Measurements from ENCODE around the gene CEP70. TPM values are rescaled to one million over a fixed set of nuclear protein-coding genes. Genes with fewer than 3 reads are reported as not detected.

The CEP70 gene
- total and polyA plus RNA-seq, 10 of the 15 experiments (the other 5 are each of a cell fraction or from before 2014, with no cell fraction given) = 1.4 to 9.3 (median 2.2) TPM

DNA sequence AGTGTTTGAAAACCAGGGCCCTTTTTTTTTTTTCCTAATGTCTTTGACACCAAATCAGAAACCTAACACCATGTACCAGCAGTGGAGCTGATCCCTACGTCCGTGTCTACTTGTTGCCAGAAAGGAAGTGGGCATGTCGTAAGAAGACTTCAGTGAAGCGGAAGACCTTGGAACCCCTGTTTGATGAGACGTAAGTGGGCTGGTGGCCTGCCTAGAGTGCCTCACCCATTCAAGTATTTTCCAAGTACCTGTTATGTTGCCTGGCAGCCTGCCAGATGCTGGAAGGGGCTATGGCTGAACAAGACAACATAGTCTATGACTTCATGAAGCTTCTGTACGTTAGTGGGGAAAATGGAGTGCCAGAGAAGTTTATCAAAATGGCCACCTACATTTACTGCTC, 119.9 kb downstream of the CEP70 start:
- Histone ChIP-seq H3K4me2 (ENCODE audit: control insufficient read depth, insufficient read depth) (no peak overlapping the region), H3K4me1 (ENCODE audit: control insufficient read depth, insufficient read depth, low read length) (no peaks in the 10 kb centered on the region), H4K20me1 (ENCODE audit: control insufficient read depth, insufficient read depth) (no peaks in the 10 kb centered on the region), H2AFZ (ENCODE audit: control insufficient read depth, low read depth, low read length) (no peak overlapping the region), H3K9ac (ENCODE audit: control insufficient read depth, insufficient read depth, low read length) (no peak overlapping the region), H3K9me3 (replicated peaks; ENCODE audit: control insufficient read depth, insufficient read depth, low read length) (no peaks in the 10 kb centered on the region), H3K4me3 (no peak overlapping the region), H3K36me3 (ENCODE audit: control insufficient read depth in 2 of 2, insufficient read depth in 2 of 2, low read length in 1 of 2) (no peaks in the 10 kb centered on the region), H3K27me3 (replicated peaks in 1 of 2; ENCODE audit: control insufficient read depth in 2 of 2, insufficient read depth in 2 of 2, low read length in 1 of 2) (peaks cover 0 to 2% of the 10 kb centered on the region in 2 experiments; a peak in 2 of 4 replicates), H3K79me2 (ENCODE audit: control insufficient read depth, insufficient read depth, low read length) (no peaks in the 10 kb centered on the region), H3K27ac (ENCODE audit: control insufficient read depth, insufficient read depth) (no peak overlapping the region)
- CTCF ChIA-PET = interaction anchor here (0.5 to 1.5 kb wide), 4 partner anchors 24 to 460 kb away, joined by 3 to 6 read pairs (median 4); no protein-coding TSS in a partner anchor
- RAD21 ChIA-PET (ENCODE audit: unreplicated experiment) = no interaction called here
- no peak for DNase-seq (ENCODE audit: low read depth, low spot score)
- no TSS peak for BruUV-seq (replicated peaks)
- TF ChIP-seq FOXK2 (IDR thresholded peaks at IDR 0.05) (no peak), IRF4 (IDR thresholded peaks at IDR 0.05; ENCODE audit: low read depth, low read length) (no peak), SPI1 (IDR thresholded peaks at IDR 0.05; ENCODE audit: borderline replicate concordance, insufficient read depth, low read depth, low read length) (no peak), ZNF687 (IDR thresholded peaks at IDR 0.05) (no peak), SMAD5 (IDR thresholded peaks at IDR 0.05; ENCODE audit: low read depth) (no peak), MYC (IDR thresholded peaks at IDR 0.05; ENCODE audit: insufficient read depth, insufficient read length, insufficient replicate concordance, low read length, severe bottlenecking) (no peak), POU2F2 (IDR thresholded peaks at IDR 0.05; ENCODE audit: borderline replicate concordance, low read depth, low read length) (no peak), ESRRA (IDR thresholded peaks at IDR 0.05; ENCODE audit: low read length) (no peak), SUZ12 (IDR thresholded peaks at IDR 0.05; ENCODE audit: unreplicated experiment) (no peak)
- TF ChIP-seq, protein P1, sequence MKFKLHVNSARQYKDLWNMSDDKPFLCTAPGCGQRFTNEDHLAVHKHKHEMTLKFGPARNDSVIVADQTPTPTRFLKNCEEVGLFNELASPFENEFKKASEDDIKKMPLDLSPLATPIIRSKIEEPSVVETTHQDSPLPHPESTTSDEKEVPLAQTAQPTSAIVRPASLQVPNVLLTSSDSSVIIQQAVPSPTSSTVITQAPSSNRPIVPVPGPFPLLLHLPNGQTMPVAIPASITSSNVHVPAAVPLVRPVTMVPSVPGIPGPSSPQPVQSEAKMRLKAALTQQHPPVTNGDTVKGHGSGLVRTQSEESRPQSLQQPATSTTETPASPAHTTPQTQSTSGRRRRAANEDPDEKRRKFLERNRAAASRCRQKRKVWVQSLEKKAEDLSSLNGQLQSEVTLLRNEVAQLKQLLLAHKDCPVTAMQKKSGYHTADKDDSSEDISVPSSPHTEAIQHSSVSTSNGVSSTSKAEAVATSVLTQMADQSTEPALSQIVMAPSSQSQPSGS (IDR thresholded peaks at IDR 0.05; ENCODE audit: low read length) = no peak
- no peak for ATAC-seq
- intact Hi-C loops (cut with micrococcal nuclease; ENCODE audit: unreplicated experiment) = no loop called here
- POLR2A ChIA-PET = no interaction called here
- SMC1A ChIA-PET (ENCODE audit: uncharacterized antibody, unreplicated experiment) = interaction anchor here (1.2 kb wide), 1 partner anchor 449 kb away, joined by 5 read pairs; no protein-coding TSS in a partner anchor
- in situ Hi-C loops (cut with MboI) = no loop called here
- 69% methylated on average over 6 of the region's 6 CpGs for WGBS (ENCODE audit: insufficient coverage, insufficient replicate concordance, low lambda C conversion rate, missing lambda C conversion rate)
- no peak for FAIRE-seq

Data from GM12878 (cell line).